OCI-LY7 (cell line): Measurements from ENCODE around the gene SLC25A6.

ENCODE experiments used
- EZH2phosphoT487 ChIP-seq: fragments of 200-600 bp; sonication (generic); IDR thresholded peaks from 2 replicates; pipeline ENCODE4 v1.6.1; 2018; ENCODE audit warnings: low read depth, borderline replicate concordance, mild to moderate bottlenecking, mixed run types, antibody characterized with exemption, low read length, moderate library complexity, mixed read lengths
- TF ChIP-seq, protein P1 (sequence below): fragments of 200-600 bp; sonication (generic); conservative IDR thresholded peaks from 2 replicates; pipeline ENCODE4 v1.5.1; 2014; ENCODE audit warnings: mild to moderate bottlenecking, antibody characterized with exemption, low read length, moderate library complexity, mixed read lengths

DNA sequence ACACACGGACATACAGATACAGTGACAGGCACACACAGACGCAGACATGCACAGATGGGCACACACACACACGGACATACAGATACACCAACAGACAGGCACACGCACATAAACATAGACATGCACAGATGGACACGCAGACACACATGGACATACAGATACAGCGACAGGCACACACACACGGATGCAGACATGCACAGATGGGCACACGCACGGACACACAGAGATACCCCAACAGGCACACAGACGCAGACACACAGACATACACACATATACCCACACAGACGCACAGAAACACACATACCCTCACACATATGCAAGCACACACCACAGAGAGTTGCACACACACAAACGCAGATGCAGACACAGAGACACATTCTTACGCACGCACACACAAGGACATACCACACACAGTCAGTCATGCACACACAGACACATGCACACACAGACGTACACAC lies 24.4 kb upstream of the SLC25A6 start:
- TF ChIP-seq, protein P1, sequence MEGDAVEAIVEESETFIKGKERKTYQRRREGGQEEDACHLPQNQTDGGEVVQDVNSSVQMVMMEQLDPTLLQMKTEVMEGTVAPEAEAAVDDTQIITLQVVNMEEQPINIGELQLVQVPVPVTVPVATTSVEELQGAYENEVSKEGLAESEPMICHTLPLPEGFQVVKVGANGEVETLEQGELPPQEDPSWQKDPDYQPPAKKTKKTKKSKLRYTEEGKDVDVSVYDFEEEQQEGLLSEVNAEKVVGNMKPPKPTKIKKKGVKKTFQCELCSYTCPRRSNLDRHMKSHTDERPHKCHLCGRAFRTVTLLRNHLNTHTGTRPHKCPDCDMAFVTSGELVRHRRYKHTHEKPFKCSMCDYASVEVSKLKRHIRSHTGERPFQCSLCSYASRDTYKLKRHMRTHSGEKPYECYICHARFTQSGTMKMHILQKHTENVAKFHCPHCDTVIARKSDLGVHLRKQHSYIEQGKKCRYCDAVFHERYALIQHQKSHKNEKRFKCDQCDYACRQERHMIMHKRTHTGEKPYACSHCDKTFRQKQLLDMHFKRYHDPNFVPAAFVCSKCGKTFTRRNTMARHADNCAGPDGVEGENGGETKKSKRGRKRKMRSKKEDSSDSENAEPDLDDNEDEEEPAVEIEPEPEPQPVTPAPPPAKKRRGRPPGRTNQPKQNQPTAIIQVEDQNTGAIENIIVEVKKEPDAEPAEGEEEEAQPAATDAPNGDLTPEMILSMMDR, result no peak
- no peak for TF ChIP-seq EZH2phosphoT487
